ENCODE results near the gene ODF2.

GRCh38 chr9:128431207-128431606, 24.6 kb upstream of the ODF2 start:
- TF ChIP-seq, protein P1, sequence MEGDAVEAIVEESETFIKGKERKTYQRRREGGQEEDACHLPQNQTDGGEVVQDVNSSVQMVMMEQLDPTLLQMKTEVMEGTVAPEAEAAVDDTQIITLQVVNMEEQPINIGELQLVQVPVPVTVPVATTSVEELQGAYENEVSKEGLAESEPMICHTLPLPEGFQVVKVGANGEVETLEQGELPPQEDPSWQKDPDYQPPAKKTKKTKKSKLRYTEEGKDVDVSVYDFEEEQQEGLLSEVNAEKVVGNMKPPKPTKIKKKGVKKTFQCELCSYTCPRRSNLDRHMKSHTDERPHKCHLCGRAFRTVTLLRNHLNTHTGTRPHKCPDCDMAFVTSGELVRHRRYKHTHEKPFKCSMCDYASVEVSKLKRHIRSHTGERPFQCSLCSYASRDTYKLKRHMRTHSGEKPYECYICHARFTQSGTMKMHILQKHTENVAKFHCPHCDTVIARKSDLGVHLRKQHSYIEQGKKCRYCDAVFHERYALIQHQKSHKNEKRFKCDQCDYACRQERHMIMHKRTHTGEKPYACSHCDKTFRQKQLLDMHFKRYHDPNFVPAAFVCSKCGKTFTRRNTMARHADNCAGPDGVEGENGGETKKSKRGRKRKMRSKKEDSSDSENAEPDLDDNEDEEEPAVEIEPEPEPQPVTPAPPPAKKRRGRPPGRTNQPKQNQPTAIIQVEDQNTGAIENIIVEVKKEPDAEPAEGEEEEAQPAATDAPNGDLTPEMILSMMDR (IDR thresholded peaks at IDR 0.05), result no peak
- TF ChIP-seq, protein P2, sequence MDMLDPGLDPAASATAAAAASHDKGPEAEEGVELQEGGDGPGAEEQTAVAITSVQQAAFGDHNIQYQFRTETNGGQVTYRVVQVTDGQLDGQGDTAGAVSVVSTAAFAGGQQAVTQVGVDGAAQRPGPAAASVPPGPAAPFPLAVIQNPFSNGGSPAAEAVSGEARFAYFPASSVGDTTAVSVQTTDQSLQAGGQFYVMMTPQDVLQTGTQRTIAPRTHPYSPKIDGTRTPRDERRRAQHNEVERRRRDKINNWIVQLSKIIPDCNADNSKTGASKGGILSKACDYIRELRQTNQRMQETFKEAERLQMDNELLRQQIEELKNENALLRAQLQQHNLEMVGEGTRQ (IDR thresholded peaks at IDR 0.05; ENCODE audit: borderline replicate concordance, low read depth, low read length), result no peak
